Mesendoderm (in vitro differentiated cells): ENCODE data around the gene GJA5.

Experiments
- DNase-seq: peaks from one replicate; pipeline ENCODE4 v3.0.0; 2013
- H2AK5ac ChIP-seq: 2 replicates; pipeline ENCODE4 v1.6.1; 2013; ENCODE audit warnings: low read length, inconsistent platforms
- H2BK120ac ChIP-seq: 2 replicates; pipeline ENCODE4 v1.6.1; 2013; ENCODE audit warnings: low read depth, mild to moderate bottlenecking, low read length, moderate library complexity, mixed read lengths
- H2BK15ac ChIP-seq: replicated peaks from 2 replicates; pipeline ENCODE4 v1.6.1; 2013; ENCODE audit warnings: low read depth, mild to moderate bottlenecking, moderate library complexity
- H2BK5ac ChIP-seq: 2 replicates; pipeline ENCODE4 v1.6.1; 2013; ENCODE audit warnings: low read length, inconsistent platforms
- H3K18ac ChIP-seq: 2 replicates; pipeline ENCODE4 v1.6.1; 2013; ENCODE audit warnings: mild to moderate bottlenecking, low read length, mixed read lengths
- H3K23ac ChIP-seq: one replicate; pipeline ENCODE4 v1.6.1; 2013; ENCODE audit warnings: low read length
- H3K27ac ChIP-seq: 2 replicates; pipeline ENCODE4 v1.5.1; 2013; ENCODE audit warnings: low read depth, mild to moderate bottlenecking, inconsistent platforms, low read length, moderate library complexity
- H3K27me3 ChIP-seq: 2 replicates; pipeline ENCODE4 v1.6.1; 2013; ENCODE audit warnings: low read length, control low read depth, mild to moderate bottlenecking, inconsistent platforms; ENCODE audit not compliant: insufficient read depth, poor library complexity
- H3K36me3 ChIP-seq: 2 replicates; pipeline ENCODE4 v1.6.1; 2013; ENCODE audit warnings: low read length, inconsistent platforms; ENCODE audit not compliant: control insufficient read depth, insufficient read depth
- H3K4ac ChIP-seq: one replicate; pipeline ENCODE4 v1.6.1; 2013; ENCODE audit warnings: low read depth, mild to moderate bottlenecking, low read length, moderate library complexity
- H3K4me1 ChIP-seq: 2 replicates; pipeline ENCODE4 v1.6.1; 2013; ENCODE audit warnings: low read depth, low read length, inconsistent platforms; ENCODE audit not compliant: control insufficient read depth
- H3K4me2 ChIP-seq: 2 replicates; pipeline ENCODE4 v1.6.1; 2013; ENCODE audit warnings: low read length
- H3K4me3 ChIP-seq: 2 replicates; pipeline ENCODE4 v1.5.1; 2013; ENCODE audit warnings: mild to moderate bottlenecking, low read length
- H3K56ac ChIP-seq: one replicate; pipeline ENCODE4 v1.6.1; 2013; ENCODE audit warnings: low read length
- H3K79me1 ChIP-seq: 2 replicates; pipeline ENCODE4 v1.6.1; 2013; ENCODE audit warnings: low read length, inconsistent platforms
- H3K79me2 ChIP-seq: 2 replicates; pipeline ENCODE4 v1.6.1; 2013; ENCODE audit warnings: mild to moderate bottlenecking, low read length; ENCODE audit not compliant: control insufficient read depth, insufficient read depth
- H3K9ac ChIP-seq: 2 replicates; pipeline ENCODE4 v1.6.1; 2013; ENCODE audit warnings: low read length, inconsistent platforms
- H4K5ac ChIP-seq: one replicate; pipeline ENCODE4 v1.6.1; 2013; ENCODE audit warnings: low read length
- H4K8ac ChIP-seq: one replicate; pipeline ENCODE4 v1.6.1; 2013; ENCODE audit warnings: low read depth, mild to moderate bottlenecking, control low read depth, low read length, moderate library complexity
- WGBS: extraction: QIAGEN DNeasy Blood & Tissue Kit; methylation state at CpG from one replicate; pipeline ENCODE4 v1.1.7; 2013; ENCODE audit warnings: low lambda C conversion rate, missing lambda C conversion rate; ENCODE audit not compliant: insufficient coverage; ENCODE audit errors: extremely low coverage; 5-methylcytosine and 5-hydroxymethylcytosine counted together

GJA5 gene

GRCh38 chr1:147752511-147752910 lies 7.9 kb downstream of the GJA5 start:
- Histone ChIP-seq H3K23ac (no peak overlapping the region), H3K56ac (no peak overlapping the region), H3K4me3 (no peak overlapping the region), H4K5ac (no peak overlapping the region), H3K4me1 (peaks cover 2% of the 10 kb centered on the region), H3K4ac (no peak overlapping the region), H3K27ac (no peak overlapping the region), H2BK120ac (no peak overlapping the region), H3K9ac (no peak overlapping the region), H3K36me3 (no peaks in the 10 kb centered on the region), H2BK5ac (no peak overlapping the region), H3K18ac (no peak overlapping the region), H3K27me3 (no peaks in the 10 kb centered on the region), H2AK5ac (no peak overlapping the region), H4K8ac (no peak overlapping the region), H3K79me1 (no peaks in the 10 kb centered on the region), H3K4me2 (no peak overlapping the region), H2BK15ac (no peak overlapping the region), H3K79me2 (no peaks in the 10 kb centered on the region)
- WGBS = no CpG with 5 or more reads among the region's 7 CpGs
- DNase-seq = no peak

GRCh38 chr1:147751346-147751745 lies 9.1 kb downstream of the GJA5 start:
- WGBS = no CpG with 5 or more reads among the region's 5 CpGs
- H3K4me1 ChIP-seq = peaks cover 2% of the 10 kb centered on the region
- no peak overlapping the region for H3K4me2 ChIP-seq
- H2BK15ac ChIP-seq = no peak overlapping the region
- H3K23ac ChIP-seq = no peak overlapping the region
- no peaks in the 10 kb centered on the region for H3K79me1 ChIP-seq
- no peak overlapping the region for H3K4ac ChIP-seq
- H2AK5ac ChIP-seq = no peak overlapping the region
- no peak overlapping the region for H4K8ac ChIP-seq
- H4K5ac ChIP-seq = no peak overlapping the region
- no peaks in the 10 kb centered on the region for H3K36me3 ChIP-seq
- H3K56ac ChIP-seq = no peak overlapping the region
- H3K18ac ChIP-seq = no peak overlapping the region
- H3K79me2 ChIP-seq = no peaks in the 10 kb centered on the region
- H3K27ac ChIP-seq = no peak overlapping the region
- no peaks in the 10 kb centered on the region for H3K27me3 ChIP-seq
- no peak overlapping the region for H2BK5ac ChIP-seq
- DNase-seq = no peak
- H3K4me3 ChIP-seq = no peak overlapping the region
- no peak overlapping the region for H2BK120ac ChIP-seq
- no peak overlapping the region for H3K9ac ChIP-seq

- Histone ChIP-seq H3K4me3 (no peak overlapping the region), H3K4me2 (no peak overlapping the region), H2AK5ac (no peak overlapping the region), H3K27ac (no peak overlapping the region), H3K4me1 (peaks cover 2% of the 10 kb centered on the region), H3K9ac (no peak overlapping the region), H2BK5ac (no peak overlapping the region), H3K36me3 (no peaks in the 10 kb centered on the region), H3K79me1 (no peaks in the 10 kb centered on the region), H3K4ac (no peak overlapping the region), H3K23ac (no peak overlapping the region), H2BK15ac (no peak overlapping the region), H4K5ac (no peak overlapping the region), H2BK120ac (no peak overlapping the region), H3K79me2 (no peaks in the 10 kb centered on the region), H3K56ac (no peak overlapping the region), H4K8ac (no peak overlapping the region), H3K18ac (no peak overlapping the region), H3K27me3 (no peaks in the 10 kb centered on the region)
- no CpG with 5 or more reads among the region's 7 CpGs for WGBS
- DNase-seq = peak; percentile 23
Measured at GRCh38 chr1:147750618-147751217, 9.7 kb downstream of the GJA5 start.

- DNase-seq = no peak
- Histone ChIP-seq H3K27me3 (no peaks in the 10 kb centered on the region), H3K4me1 (peaks cover 2% of the 10 kb centered on the region), H3K23ac (no peak overlapping the region), H2BK120ac (no peak overlapping the region), H3K27ac (no peak overlapping the region), H2BK15ac (no peak overlapping the region), H2BK5ac (no peak overlapping the region), H4K5ac (no peak overlapping the region), H3K56ac (no peak overlapping the region), H3K79me1 (no peaks in the 10 kb centered on the region), H3K18ac (no peak overlapping the region), H3K9ac (no peak overlapping the region), H3K79me2 (no peaks in the 10 kb centered on the region), H3K4me3 (no peak overlapping the region), H3K4me2 (no peak overlapping the region), H3K4ac (no peak overlapping the region), H3K36me3 (no peaks in the 10 kb centered on the region), H2AK5ac (no peak overlapping the region), H4K8ac (no peak overlapping the region)
- WGBS = no CpG with 5 or more reads among the region's 2 CpGs
Measured at GRCh38 chr1:147749792-147750191, 10.6 kb downstream of the GJA5 start.

GRCh38 chr1:147748676-147749350 lies 11.6 kb downstream of the GJA5 start:
- DNase-seq = no peak
- Histone ChIP-seq H3K18ac (peak overlapping the region; percentile 65), H2BK120ac (no peak overlapping the region), H3K4me1 (peaks cover 2% of the 10 kb centered on the region), H3K4me2 (no peak overlapping the region), H3K79me2 (no peaks in the 10 kb centered on the region), H3K27ac (no peak overlapping the region), H3K27me3 (no peaks in the 10 kb centered on the region), H3K9ac (no peak overlapping the region), H3K4ac (no peak overlapping the region), H4K8ac (no peak overlapping the region), H3K23ac (peak overlapping the region; percentile 6), H4K5ac (no peak overlapping the region), H3K4me3 (no peak overlapping the region), H3K36me3 (no peaks in the 10 kb centered on the region), H3K56ac (no peak overlapping the region), H2BK15ac (peak overlapping the region; percentile 15), H2AK5ac (peak overlapping the region; percentile 65), H2BK5ac (no peak overlapping the region), H3K79me1 (no peaks in the 10 kb centered on the region)
- no CpG with 5 or more reads among the region's 3 CpGs for WGBS

- Histone ChIP-seq H3K36me3 (no peaks in the 10 kb centered on the region), H2AK5ac (no peak overlapping the region), H3K4me3 (no peak overlapping the region), H3K23ac (no peak overlapping the region), H3K79me1 (no peaks in the 10 kb centered on the region), H2BK5ac (no peak overlapping the region), H3K56ac (no peak overlapping the region), H3K4ac (no peak overlapping the region), H3K18ac (no peak overlapping the region), H3K27ac (no peak overlapping the region), H3K4me1 (peaks cover 2% of the 10 kb centered on the region), H3K9ac (no peak overlapping the region), H4K8ac (no peak overlapping the region), H3K4me2 (no peak overlapping the region), H3K27me3 (no peaks in the 10 kb centered on the region), H3K79me2 (no peaks in the 10 kb centered on the region), H2BK15ac (peak overlapping the region; percentile 1), H2BK120ac (no peak overlapping the region), H4K5ac (no peak overlapping the region)
- DNase-seq = no peak
Measured at GRCh38 chr1:147747966-147748365, 12.4 kb downstream of the GJA5 start.
